B cell (primary cell): Measurements from ENCODE around the gene DBET. TPM values are rescaled to one million over a fixed set of nuclear protein-coding genes. Genes with fewer than 3 reads are reported as not detected.
A peak's percentile ranks its signal among the peaks of the same experiment; 100 is the strongest.
"Not testable (repeated sequence)": the region's sequence is repeated elsewhere in the genome, so short reads cannot be mapped to it uniquely, and the experiment has no call there.

Experiments
- ATAC-seq: fragments of 200-7000 bp; cut with Tn5 transposase; one replicate; pipeline ENCODE4 v1.10.0; 2021; ENCODE audit warnings: low read depth, mild to moderate bottlenecking, moderate number of reproducible peaks, moderate library complexity
- CTCF ChIA-PET: fragments of 350-600 bp; sonication (Branson Sonifier 250); formaldehyde crosslinking; loops from one replicate; lab custom pipeline; 2021; ENCODE audit warnings: antibody characterized with exemption, inconsistent platforms; lab: Charles Lee
- POLR2A ChIA-PET: fragments of 350-600 bp; sonication (Branson Sonifier 250); formaldehyde crosslinking; loops from one replicate; lab custom pipeline; 2021; ENCODE audit warnings: antibody characterized with exemption; lab: Charles Lee
- DNase-seq: peaks from one replicate; pipeline ENCODE4 v3.0.0; 2013
- H2AFZ ChIP-seq: 2 replicates; pipeline ENCODE4 v1.6.1; 2012; ENCODE audit warnings: mild to moderate bottlenecking, low read depth, low read length; ENCODE audit not compliant: insufficient read depth, poor library complexity, severe bottlenecking
- H3K27ac ChIP-seq, 2 donors: 1 replicate in 1 of 2; 2 replicates in 1 of 2; pipeline ENCODE4 v1.5.1; 2012 to 2013; ENCODE audit warnings: low read length in 2 of 2, mild to moderate bottlenecking in 2 of 2, moderate library complexity in 1 of 2
- H3K27me3 ChIP-seq, 4 experiments: fragments of 200-600 bp in 1 of 4; sonication (generic) in 1 of 4; replicated peaks in 1 of 4; 1 replicate in 2 of 4; 2 replicates in 2 of 4; pipeline versions ENCODE4 v1.6.1 to v1.7.0; 2013 to 2016; ENCODE audit warnings: low read length in 3 of 4, mild to moderate bottlenecking in 2 of 4, mixed read lengths in 1 of 4, moderate library complexity in 1 of 4; ENCODE audit not compliant: insufficient read depth in 4 of 4, control insufficient read depth in 3 of 4; ENCODE audit errors: control extremely low read depth in 1 of 4
- H3K36me3 ChIP-seq, 2 experiments: replicated peaks in 1 of 2; 1 replicate in 1 of 2; 2 replicates in 1 of 2; pipeline versions ENCODE4 v1.6.1 to v1.7.1; 2013; ENCODE audit warnings: low read length in 1 of 2; ENCODE audit not compliant: insufficient read depth in 2 of 2, control insufficient read depth in 1 of 2; ENCODE audit errors: control extremely low read depth in 1 of 2, extremely low read depth in 1 of 2
- H3K4me1 ChIP-seq, 2 donors: fragments of 200-600 bp in 1 of 2; sonication (generic) in 1 of 2; 1 replicate in 1 of 2; 2 replicates in 1 of 2; pipeline versions ENCODE4 v1.5.1 to v1.6.1; 2013 to 2017; ENCODE audit warnings: low read length in 2 of 2; ENCODE audit not compliant: control insufficient read depth in 2 of 2, insufficient read depth in 2 of 2
- H3K4me2 ChIP-seq: replicated peaks from 2 replicates; pipeline ENCODE3; 2012; ENCODE audit warnings: mild to moderate bottlenecking, low read depth, low read length; ENCODE audit not compliant: poor library complexity, severe bottlenecking
- H3K4me3 ChIP-seq, 5 experiments: fragments of 200-600 bp in 1 of 5; sonication (generic) in 1 of 5; 1 replicate in 3 of 5; 2 replicates in 2 of 5; pipeline versions ENCODE4 v1.5.1 to v1.7.0; 2011 to 2016; ENCODE audit warnings: low read length in 4 of 5, mild to moderate bottlenecking in 4 of 5, low read depth in 2 of 5, control low read depth in 1 of 5, moderate library complexity in 1 of 5; ENCODE audit not compliant: insufficient read depth in 1 of 5; ENCODE audit errors: control extremely low read depth in 1 of 5, extremely low read depth in 1 of 5
- H3K79me2 ChIP-seq: fragments of 200-600 bp; sonication (generic); one replicate; pipeline ENCODE4 v1.6.0; 2016; ENCODE audit warnings: low read length; ENCODE audit not compliant: control insufficient read depth, insufficient read depth
- H3K9ac ChIP-seq: fragments of 200-600 bp; sonication (generic); 2 replicates; pipeline ENCODE4 v1.6.1; 2017; ENCODE audit warnings: mild to moderate bottlenecking, low read length, moderate library complexity
- H3K9me3 ChIP-seq, 3 donors: one replicate each; pipeline versions ENCODE4 v1.6.1 to v1.7.1; 2013; ENCODE audit warnings: low read length in 2 of 3; ENCODE audit not compliant: control insufficient read depth in 2 of 3, insufficient read depth in 1 of 3; ENCODE audit errors: control extremely low read depth in 1 of 3
- H4K20me1 ChIP-seq: 2 replicates; pipeline ENCODE4 v1.6.0; 2012; ENCODE audit warnings: mild to moderate bottlenecking, low read length; ENCODE audit not compliant: insufficient read depth, control insufficient read depth, poor library complexity, severe bottlenecking
- H3K27ac Mint-ChIP-seq: one replicate; pipeline ENCODE4 v1.8.0; 2021; ENCODE audit warnings: mixed read lengths
- H3K27me3 Mint-ChIP-seq: one replicate; pipeline ENCODE4 v1.8.0; 2021; ENCODE audit warnings: mixed read lengths
- H3K4me1 Mint-ChIP-seq: one replicate; pipeline ENCODE4 v1.8.0; 2021; ENCODE audit warnings: mixed read lengths
- H3K4me3 Mint-ChIP-seq: one replicate; pipeline ENCODE4 v1.8.0; 2021; ENCODE audit warnings: mixed read lengths
- H3K9me3 Mint-ChIP-seq: one replicate; pipeline ENCODE4 v1.8.0; 2022; ENCODE audit warnings: mixed read lengths; ENCODE audit not compliant: insufficient read depth
- WGBS: methylation state at CpG from one replicate; pipeline ENCODE4 v1.1.5; 2013; ENCODE audit warnings: missing lambda C conversion rate; ENCODE audit not compliant: insufficient coverage; 5-methylcytosine and 5-hydroxymethylcytosine counted together
- intact Hi-C: fragments of 100-400 bp; cut with micrococcal nuclease; formaldehyde crosslinking; loops from one replicate; pipeline ENCODE4 v1.10.0; 2022
- polyA plus RNA-seq: library from polyadenylated mRNA; depleted of rRNA; stranded (reverse); fragments of >200 nt; gene quantifications from 2 replicates; pipeline ENCODE4 v1.2.3, GENCODE V29; 2012
- total RNA-seq, 2 donors: library from RNA; stranded (reverse); fragments of 120-200 nt in 1 of 2; gene quantifications; 1 replicate in 1 of 2; 2 replicates in 1 of 2; pipeline versions ENCODE4 v1.2.3 to v1.2.4, GENCODE V29; 2013 to 2022

Gene DBET
- total and polyA plus RNA-seq, 2 donors (not counting 1 experiment from before 2014, with no cell fraction given), result not detected

DNA sequence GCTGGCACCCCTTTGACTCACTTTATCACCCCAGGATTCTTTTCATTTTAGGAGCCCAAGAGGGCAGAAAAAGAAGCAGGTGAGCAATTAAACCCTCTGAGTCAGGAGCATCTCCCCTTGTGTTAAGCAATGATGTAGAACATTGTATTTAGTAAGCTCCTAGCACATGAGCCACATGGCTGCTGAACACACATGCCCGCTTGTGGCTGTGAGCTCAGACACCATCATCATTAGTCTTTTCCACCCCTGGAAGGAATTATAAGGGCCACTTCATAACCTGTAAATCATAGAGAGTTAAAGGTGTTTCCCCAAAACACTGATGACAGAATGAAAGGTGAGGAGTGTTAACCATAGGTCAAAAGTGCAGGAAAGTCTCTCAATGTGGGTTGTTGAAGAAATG lies 37.2 kb downstream of the DBET start:
- no CpG with 5 or more reads among the region's 1 CpG for WGBS
- H3K79me2 ChIP-seq, H2AFZ ChIP-seq, H3K4me1 ChIP-seq, H4K20me1 ChIP-seq, H3K27ac Mint-ChIP-seq, intact Hi-C loops, DNase-seq, H3K27me3 Mint-ChIP-seq, H3K4me3 ChIP-seq, H3K9me3 ChIP-seq, H3K9me3 Mint-ChIP-seq, ATAC-seq, H3K27me3 ChIP-seq, H3K36me3 ChIP-seq, H3K27ac ChIP-seq, CTCF ChIA-PET, H3K4me1 Mint-ChIP-seq, POLR2A ChIA-PET, H3K4me2 ChIP-seq, H3K4me3 Mint-ChIP-seq, H3K9ac ChIP-seq: not testable (repeated sequence)

- WGBS, result 58% methylated on average over 2 of the region's 3 CpGs
- DNase-seq, ATAC-seq, POLR2A ChIA-PET, H4K20me1 ChIP-seq, H3K4me3 ChIP-seq, H3K4me3 Mint-ChIP-seq, H3K9ac ChIP-seq, H3K27me3 ChIP-seq, H3K9me3 Mint-ChIP-seq, CTCF ChIA-PET, H3K36me3 ChIP-seq, intact Hi-C loops, H3K27ac Mint-ChIP-seq, H3K4me1 Mint-ChIP-seq, H3K4me1 ChIP-seq, H3K4me2 ChIP-seq, H3K9me3 ChIP-seq, H3K79me2 ChIP-seq, H3K27me3 Mint-ChIP-seq, H3K27ac ChIP-seq: not testable (repeated sequence)
- H2AFZ ChIP-seq, result peak overlapping the region; percentile 19
Measured at GRCh38 chr4:190106191-190106590, 41.9 kb downstream of the DBET start.

GRCh38 chr4:190106611-190107480 lies 42.5 kb downstream of the DBET start:
- H3K4me3 Mint-ChIP-seq, H3K4me2 ChIP-seq, H3K79me2 ChIP-seq, intact Hi-C loops, H3K9me3 ChIP-seq, H3K27ac ChIP-seq, H3K27ac Mint-ChIP-seq, ATAC-seq, H4K20me1 ChIP-seq, H3K4me1 ChIP-seq, CTCF ChIA-PET, H3K4me1 Mint-ChIP-seq, H3K4me3 ChIP-seq, POLR2A ChIA-PET, H3K27me3 Mint-ChIP-seq, H3K9ac ChIP-seq, H3K27me3 ChIP-seq, H3K9me3 Mint-ChIP-seq, H3K36me3 ChIP-seq, DNase-seq: not testable (repeated sequence)
- WGBS, result 48% methylated on average over 6 of the region's 7 CpGs
- peak overlapping the region; percentile 19 for H2AFZ ChIP-seq

DNA sequence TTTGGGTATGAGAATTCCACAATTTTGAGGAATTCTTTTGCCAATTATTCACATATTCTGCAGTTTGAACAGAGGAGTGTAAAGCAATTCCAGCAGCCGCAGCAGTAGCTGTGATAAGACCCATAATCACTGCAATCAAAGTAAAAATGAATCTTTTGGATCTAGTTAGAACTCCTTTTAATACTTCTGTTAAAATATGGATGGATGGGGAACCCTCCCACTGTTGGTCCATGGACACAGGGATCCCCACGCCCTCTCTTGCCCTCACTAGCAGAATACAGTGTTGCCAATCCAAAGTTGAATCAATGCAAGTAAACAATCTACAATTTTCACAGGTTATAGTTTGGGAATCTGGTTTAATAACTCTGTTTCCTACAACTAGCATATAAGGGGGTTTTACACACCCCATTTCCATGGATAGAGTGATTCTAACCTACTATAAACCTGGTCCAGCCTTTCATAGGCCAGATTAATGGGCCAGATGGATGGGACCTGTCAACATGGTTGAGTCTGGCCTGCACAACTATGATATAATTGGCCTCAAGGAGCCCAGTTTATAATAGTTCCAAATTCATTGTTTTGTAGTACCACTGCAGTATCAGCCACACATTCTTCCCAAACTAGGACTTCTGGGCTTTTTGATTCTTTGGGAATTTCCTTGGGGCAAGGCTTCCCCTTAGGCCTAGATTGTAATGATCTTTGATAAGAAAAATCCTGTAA lies 43.6 kb downstream of the DBET start:
- H3K4me1 Mint-ChIP-seq, H3K79me2 ChIP-seq, H3K9ac ChIP-seq, H3K27me3 ChIP-seq, intact Hi-C loops, H3K27me3 Mint-ChIP-seq, H4K20me1 ChIP-seq, CTCF ChIA-PET, H3K27ac ChIP-seq, ATAC-seq, H2AFZ ChIP-seq, H3K4me1 ChIP-seq, POLR2A ChIA-PET, H3K4me3 ChIP-seq, H3K4me2 ChIP-seq, H3K9me3 Mint-ChIP-seq, DNase-seq, H3K27ac Mint-ChIP-seq, H3K9me3 ChIP-seq, H3K36me3 ChIP-seq, H3K4me3 Mint-ChIP-seq: not testable (repeated sequence)
- 46% methylated on average over 2 of the region's 2 CpGs for WGBS
